H1 (cell line): ENCODE measurements around the gene KIAA0930. TPM values are rescaled to one million over a fixed set of nuclear protein-coding genes. Genes with fewer than 3 reads are reported as not detected.

Source experiments
- CTCF ChIA-PET: fragments of 300-600 bp; sonication (Branson Sonifier 250); formaldehyde crosslinking; loops from one replicate; lab custom pipeline; 2021; ENCODE audit not compliant: partially characterized antibody; lab: Charles Lee
- POLR2A ChIA-PET: fragments of 300-600 bp; sonication (Branson Sonifier 250); formaldehyde crosslinking; loops from one replicate; lab custom pipeline; 2021; ENCODE audit warnings: inconsistent platforms; ENCODE audit not compliant: partially characterized antibody; lab: Charles Lee
- DNase-seq, 2 experiments: peaks; one replicate each; pipeline versions ENCODE4 v3.0.0 to v3.0.0-alpha.2; 2010 to 2022; ENCODE audit warnings: low spot score in 2 of 2, low read depth in 1 of 2, mixed read lengths in 1 of 2
- FAIRE-seq: peaks from 2 replicates; lab custom pipeline; 2011; peaks lifted over from hg19 to GRCh38; lab: Jason Lieb, UNC
- H2AFZ ChIP-seq: 2 replicates; pipeline ENCODE4 v1.8.1; 2012; ENCODE audit warnings: low read length, inconsistent platforms
- H2AK5ac ChIP-seq: 2 replicates; pipeline ENCODE4 v1.6.1; 2013; ENCODE audit warnings: low read depth, low read length
- H2BK120ac ChIP-seq: replicated peaks from 2 replicates; pipeline ENCODE3; 2013; ENCODE audit warnings: low read depth, low read length, inconsistent platforms
- H2BK12ac ChIP-seq: 2 replicates; pipeline ENCODE4 v1.6.1; 2013; ENCODE audit warnings: low read depth, low read length
- H2BK15ac ChIP-seq: 2 replicates; pipeline ENCODE4 v1.6.1; 2013; ENCODE audit warnings: low read length
- H2BK20ac ChIP-seq: 2 replicates; pipeline ENCODE4 v1.6.1; 2013; ENCODE audit warnings: low read length
- H2BK5ac ChIP-seq: 2 replicates; pipeline ENCODE4 v1.6.1; 2013; ENCODE audit warnings: low read depth, low read length
- H3K14ac ChIP-seq: 2 replicates; pipeline ENCODE4 v1.6.1; 2013; ENCODE audit warnings: inconsistent platforms; ENCODE audit not compliant: insufficient read length
- H3K18ac ChIP-seq: 2 replicates; pipeline ENCODE4 v1.6.1; 2013; ENCODE audit warnings: low read length; ENCODE audit errors: extremely low read depth
- H3K23ac ChIP-seq: 2 replicates; pipeline ENCODE4 v1.6.1; 2013; ENCODE audit warnings: inconsistent platforms; ENCODE audit not compliant: insufficient read length
- H3K23me2 ChIP-seq: 2 replicates; pipeline ENCODE4 v1.6.1; 2013; ENCODE audit warnings: low read depth, low read length
- H3K27ac ChIP-seq: 2 replicates; pipeline ENCODE4 v1.6.1; 2011; ENCODE audit warnings: low read depth, low read length, inconsistent platforms
- H3K27me3 ChIP-seq, 4 experiments: replicated peaks in 1 of 4; 1 replicate in 1 of 4; 2 replicates in 3 of 4; pipeline versions ENCODE4 v1.6.1 to v1.8.1; 2011 to 2013; ENCODE audit warnings: low read length in 3 of 4, mild to moderate bottlenecking in 3 of 4, inconsistent platforms in 2 of 4, mixed read lengths in 2 of 4, moderate library complexity in 1 of 4; ENCODE audit not compliant: control insufficient read depth in 3 of 4, insufficient read depth in 3 of 4; ENCODE audit errors: extremely low read depth in 1 of 4
- H3K36me3 ChIP-seq, 4 experiments: 2 replicates each; pipeline versions ENCODE4 v1.6.1 to v1.8.1; 2011 to 2013; ENCODE audit warnings: mild to moderate bottlenecking in 4 of 4, low read length in 3 of 4, moderate library complexity in 2 of 4, control low read depth in 1 of 4, inconsistent platforms in 1 of 4; ENCODE audit not compliant: insufficient read depth in 4 of 4, control insufficient read depth in 2 of 4
- H3K4ac ChIP-seq: replicated peaks from 2 replicates; pipeline ENCODE3; 2013; ENCODE audit warnings: low read length, low read depth, mixed read lengths, inconsistent platforms; ENCODE audit not compliant: insufficient read length
- H3K4me1 ChIP-seq, 4 experiments: replicated peaks in 1 of 4; 1 replicate in 1 of 4; 2 replicates in 3 of 4; pipeline versions ENCODE4 v1.6.1 to v1.8.1; 2011 to 2013; ENCODE audit warnings: low read length in 3 of 4, inconsistent platforms in 2 of 4, mixed read lengths in 1 of 4; ENCODE audit not compliant: insufficient read depth in 4 of 4, control insufficient read depth in 3 of 4
- H3K4me2 ChIP-seq, 2 experiments: 2 replicates each; pipeline versions ENCODE4 v1.6.1 to v1.8.1; 2011 to 2013; ENCODE audit warnings: low read depth in 2 of 2, low read length in 2 of 2, control low read depth in 1 of 2, inconsistent platforms in 1 of 2, mild to moderate bottlenecking in 1 of 2; ENCODE audit not compliant: insufficient read depth in 1 of 2
- H3K4me3 ChIP-seq, 4 experiments: fragments of 200-600, 300-600 bp in 1 of 4; sonication (generic), shearing (Covaris generic), sonication (Bioruptor Twin) in 1 of 4; 2 replicates each; pipeline versions ENCODE4 v1.5.1 to v1.8.1; 2011 to 2016; ENCODE audit warnings: low read length in 4 of 4, low read depth in 3 of 4, control low read depth in 2 of 4, inconsistent platforms in 2 of 4, mild to moderate bottlenecking in 2 of 4, mixed read lengths in 1 of 4, moderate library complexity in 1 of 4; ENCODE audit not compliant: insufficient read depth in 2 of 4; ENCODE audit errors: extremely low read depth in 1 of 4
- H3K56ac ChIP-seq: replicated peaks from 2 replicates; pipeline ENCODE3; 2013; ENCODE audit warnings: low read depth, mild to moderate bottlenecking, mixed read lengths, low read length, inconsistent platforms; ENCODE audit not compliant: insufficient read length
- H3K79me1 ChIP-seq: 2 replicates; pipeline ENCODE4 v1.6.1; 2013; ENCODE audit warnings: low read depth, low read length, control low read depth
- H3K79me2 ChIP-seq, 2 experiments: 2 replicates each; pipeline versions ENCODE4 v1.6.1 to v1.8.1; 2012 to 2013; ENCODE audit warnings: low read length in 2 of 2, mild to moderate bottlenecking in 2 of 2, inconsistent platforms in 1 of 2; ENCODE audit not compliant: insufficient read depth in 2 of 2, control insufficient read depth in 1 of 2
- H3K9ac ChIP-seq, 4 experiments: replicated peaks in 1 of 4; 1 replicate in 1 of 4; 2 replicates in 3 of 4; pipeline versions ENCODE4 v1.6.1 to v1.8.1; 2011 to 2013; ENCODE audit warnings: low read depth in 3 of 4, low read length in 3 of 4, control low read depth in 2 of 4, mild to moderate bottlenecking in 2 of 4, moderate library complexity in 2 of 4, inconsistent platforms in 1 of 4; ENCODE audit errors: extremely low read depth in 1 of 4
- H3K9me3 ChIP-seq, 2 experiments: 2 replicates each; pipeline versions ENCODE4 v1.6.1 to v1.8.1; 2012 to 2013; ENCODE audit warnings: mild to moderate bottlenecking in 2 of 2, moderate library complexity in 2 of 2, control low read depth in 1 of 2, inconsistent platforms in 1 of 2, low read depth in 1 of 2, low read length in 1 of 2, mixed read lengths in 1 of 2; ENCODE audit not compliant: insufficient read depth in 2 of 2
- H4K20me1 ChIP-seq, 2 experiments: replicated peaks in 1 of 2; 2 replicates each; pipeline versions ENCODE3 to v1.8.1; 2011 to 2013; ENCODE audit warnings: inconsistent platforms in 2 of 2, low read length in 2 of 2, mild to moderate bottlenecking in 1 of 2; ENCODE audit not compliant: insufficient read depth in 2 of 2, control insufficient read depth in 1 of 2
- H4K5ac ChIP-seq: 2 replicates; pipeline ENCODE4 v1.6.1; 2013; ENCODE audit warnings: low read length, low read depth, mixed read lengths, inconsistent platforms; ENCODE audit not compliant: insufficient read length
- H4K8ac ChIP-seq: 2 replicates; pipeline ENCODE4 v1.8.0; 2013; ENCODE audit warnings: mild to moderate bottlenecking, moderate library complexity, low read length, inconsistent platforms; ENCODE audit not compliant: insufficient read depth; ENCODE audit errors: extremely low read depth
- H4K91ac ChIP-seq: replicated peaks from 2 replicates; pipeline ENCODE3; 2013; ENCODE audit warnings: low read length, mixed read lengths, inconsistent platforms; ENCODE audit not compliant: insufficient read length
- SAP30 ChIP-seq: fragments of 300-600 bp; sonication (generic); IDR thresholded peaks from 2 replicates; pipeline ENCODE4 v1.7.1; 2012; ENCODE audit warnings: low read length, moderate library complexity, mild to moderate bottlenecking, inconsistent platforms; ENCODE audit not compliant: insufficient read depth, insufficient replicate concordance
- SIN3A ChIP-seq, 2 experiments: IDR thresholded peaks in 1 of 2; conservative IDR thresholded peaks in 1 of 2; 2 replicates each; pipeline ENCODE4 v1.6.1; 2011 to 2012; ENCODE audit warnings: low read length in 2 of 2, improper control_type of control experiment in 1 of 2, low read depth in 1 of 2, mild to moderate bottlenecking in 1 of 2
- YY1 ChIP-seq: IDR thresholded peaks from 2 replicates; pipeline ENCODE4 v1.6.1; 2011; ENCODE audit warnings: low read depth, mild to moderate bottlenecking, low read length
- WGBS, 2 experiments: shearing (Covaris generic) in 1 of 2; methylation state at CpG; one replicate each; pipeline versions ENCODE4 v1.1.6 to v1.1.7; 2013 to 2015; ENCODE audit warnings: low lambda C conversion rate in 2 of 2, mixed read lengths in 2 of 2, inconsistent platforms in 1 of 2, low coverage in 1 of 2, missing lambda C conversion rate in 1 of 2; ENCODE audit not compliant: insufficient replicate concordance in 2 of 2, insufficient coverage in 1 of 2, insufficient read length in 1 of 2; ENCODE audit errors: extremely low coverage in 1 of 2, missing lambda C conversion rate in 1 of 2; 5-methylcytosine and 5-hydroxymethylcytosine counted together
- polyA plus RNA-seq, 7 experiments: library from polyadenylated mRNA; depleted of rRNA in 3 of 7; stranded (reverse) in 5 of 7; unstranded in 2 of 7; fragments of >200 nt in 5 of 7; fragments of 200-250 nt in 2 of 7; gene quantifications; 1 replicate in 5 of 7; 2 replicates in 1 of 7; 4 replicates in 1 of 7; pipeline versions ENCODE4 v1.2.1 to v1.2.3, GENCODE V29; 2011 to 2013; ENCODE audit warnings: missing spikeins in 2 of 7, mixed read lengths in 2 of 7
- total RNA-seq: library from RNA; stranded (reverse); fragmentation: NEBNext Ultra II Directional; extraction: Animal tissue kit (Norgen Biotek cat#: 25700); gene quantifications from 2 replicates; pipeline ENCODE4 v1.2.1, GENCODE V29; 2021

Gene KIAA0930
- total and polyA plus RNA-seq, 2 of the 8 experiments (the other 6 are each of a cell fraction or from before 2014, with no cell fraction given) = 61.9 to 66.1 TPM

GRCh38 chr22:45163099-45163450, 77.6 kb downstream of the KIAA0930 start:
- Histone ChIP-seq H4K5ac (peak overlapping the region; percentile 87), H2BK120ac (no peak overlapping the region), H3K18ac (peak overlapping the region; percentile 60), H3K4me3 (peak overlapping the region; percentile 85 to 91 (median 90)), H3K56ac (peak overlapping the region; percentile 92), H3K79me2 (peaks cover 20 to 85% of the 10 kb centered on the region in 2 experiments), H4K91ac (peak overlapping the region; percentile 87), H3K36me3 (peaks cover 0 to 7% (median under 1%) of the 10 kb centered on the region in 4 experiments; a peak in 3 of 8 replicates), H4K20me1 (peaks cover 11 to 18% of the 10 kb centered on the region in 2 experiments), H2AK5ac (no peak overlapping the region), H3K4me2 (peak overlapping the region; percentile 88 to 93), H3K4ac (no peak overlapping the region), H4K8ac (peak overlapping the region; percentile 96; the same call in 1 of the 2 replicates), H2BK20ac (no peak overlapping the region), H2AFZ (no peak overlapping the region), H2BK15ac (peak overlapping the region; percentile 84; the same call in 1 of the 2 replicates), H3K79me1 (0 out of 2 replicates have a peak, but pooled peaks cover 3% of the 10 kb centered on the region), H2BK5ac (peak overlapping the region; percentile 90), H3K4me1 (peaks cover 3 to 17% (median 10%) of the 10 kb centered on the region in 4 experiments; a peak in 6 of 7 replicates), H3K9me3 (no peaks in the 10 kb centered on the region), H3K23ac (no peak overlapping the region), H3K27me3 (no peaks in the 10 kb centered on the region), H3K14ac (no peak overlapping the region), H3K27ac (peak overlapping the region; percentile 85), H3K9ac (peak overlapping the region; percentile 79 to 92 (median 86)), H2BK12ac (no peak overlapping the region), H3K23me2 (peaks cover 10% of the 10 kb centered on the region)
- no peak for DNase-seq
- ChIA-PET CTCF (interaction anchor here (0.6 kb wide), 2 partner anchors 83 to 239 kb away, joined by 3 to 4 read pairs; no protein-coding TSS in a partner anchor), POLR2A (interaction anchor here (0.6 to 4.0 kb wide), 14 partner anchors 9 to 222 kb away, joined by 3 to 33 read pairs (median 4); no protein-coding TSS in a partner anchor)
- no peak for TF ChIP-seq YY1
- TF ChIP-seq SAP30 = peak; percentile 60
- peak in 1 of 2 experiments; percentile 86; a peak in 1 of 4 replicates for TF ChIP-seq SIN3A (conservative IDR thresholded peaks at IDR 0.05 in 1 of 2, IDR thresholded peaks at IDR 0.05 in 1 of 2; ENCODE audit: low read depth in 1 of 2, low read length in 2 of 2)
- WGBS, 2 experiments = 4% methylated on average over 10 of the region's 13 CpGs; no CpG with 5 or more reads in 1 of the 2 experiments
- FAIRE-seq = no peak
